GM12864 (cell line): ENCODE results near the gene NSG1.

Source experiments
- DNase-seq: peaks from one replicate; pipeline ENCODE4 v3.0.0-alpha.2; 2011; ENCODE audit warnings: low read depth
- H3K4me3 ChIP-seq: 2 replicates; pipeline ENCODE4 v1.5.1; 2011; ENCODE audit warnings: mild to moderate bottlenecking, low read depth, low read length, control low read depth
- TF ChIP-seq, protein P1 (sequence below): IDR thresholded peaks from 2 replicates; pipeline ENCODE4 v1.5.1; 2011; ENCODE audit warnings: low read depth, mild to moderate bottlenecking, moderate library complexity, low read length, control low read depth, inconsistent platforms; ENCODE audit errors: missing control alignments

Gene NSG1

DNA sequence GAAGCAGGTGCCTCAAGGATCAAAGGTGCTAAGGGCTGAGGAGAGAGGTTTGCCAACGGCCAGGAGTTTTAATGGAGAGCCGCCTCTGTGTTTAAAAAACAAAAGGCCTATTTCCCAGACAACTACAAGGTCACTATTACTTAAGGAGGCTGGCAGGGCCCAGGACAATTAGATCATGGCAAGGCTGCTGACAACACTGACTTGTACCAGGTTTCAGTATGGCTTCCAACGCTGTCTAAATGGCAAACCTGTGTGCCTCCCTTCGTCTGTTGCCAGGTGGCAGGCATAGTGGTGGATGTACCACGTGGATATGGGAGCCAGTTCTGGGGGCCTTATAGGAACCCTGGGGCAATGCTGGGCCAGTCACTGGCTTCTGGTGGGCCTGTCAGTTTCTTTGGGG is 41.0 kb downstream of the NSG1 start:
- H3K4me3 ChIP-seq, result no peak overlapping the region
- TF ChIP-seq, protein P1, sequence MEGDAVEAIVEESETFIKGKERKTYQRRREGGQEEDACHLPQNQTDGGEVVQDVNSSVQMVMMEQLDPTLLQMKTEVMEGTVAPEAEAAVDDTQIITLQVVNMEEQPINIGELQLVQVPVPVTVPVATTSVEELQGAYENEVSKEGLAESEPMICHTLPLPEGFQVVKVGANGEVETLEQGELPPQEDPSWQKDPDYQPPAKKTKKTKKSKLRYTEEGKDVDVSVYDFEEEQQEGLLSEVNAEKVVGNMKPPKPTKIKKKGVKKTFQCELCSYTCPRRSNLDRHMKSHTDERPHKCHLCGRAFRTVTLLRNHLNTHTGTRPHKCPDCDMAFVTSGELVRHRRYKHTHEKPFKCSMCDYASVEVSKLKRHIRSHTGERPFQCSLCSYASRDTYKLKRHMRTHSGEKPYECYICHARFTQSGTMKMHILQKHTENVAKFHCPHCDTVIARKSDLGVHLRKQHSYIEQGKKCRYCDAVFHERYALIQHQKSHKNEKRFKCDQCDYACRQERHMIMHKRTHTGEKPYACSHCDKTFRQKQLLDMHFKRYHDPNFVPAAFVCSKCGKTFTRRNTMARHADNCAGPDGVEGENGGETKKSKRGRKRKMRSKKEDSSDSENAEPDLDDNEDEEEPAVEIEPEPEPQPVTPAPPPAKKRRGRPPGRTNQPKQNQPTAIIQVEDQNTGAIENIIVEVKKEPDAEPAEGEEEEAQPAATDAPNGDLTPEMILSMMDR, result no peak
- DNase-seq, result no peak

DNA sequence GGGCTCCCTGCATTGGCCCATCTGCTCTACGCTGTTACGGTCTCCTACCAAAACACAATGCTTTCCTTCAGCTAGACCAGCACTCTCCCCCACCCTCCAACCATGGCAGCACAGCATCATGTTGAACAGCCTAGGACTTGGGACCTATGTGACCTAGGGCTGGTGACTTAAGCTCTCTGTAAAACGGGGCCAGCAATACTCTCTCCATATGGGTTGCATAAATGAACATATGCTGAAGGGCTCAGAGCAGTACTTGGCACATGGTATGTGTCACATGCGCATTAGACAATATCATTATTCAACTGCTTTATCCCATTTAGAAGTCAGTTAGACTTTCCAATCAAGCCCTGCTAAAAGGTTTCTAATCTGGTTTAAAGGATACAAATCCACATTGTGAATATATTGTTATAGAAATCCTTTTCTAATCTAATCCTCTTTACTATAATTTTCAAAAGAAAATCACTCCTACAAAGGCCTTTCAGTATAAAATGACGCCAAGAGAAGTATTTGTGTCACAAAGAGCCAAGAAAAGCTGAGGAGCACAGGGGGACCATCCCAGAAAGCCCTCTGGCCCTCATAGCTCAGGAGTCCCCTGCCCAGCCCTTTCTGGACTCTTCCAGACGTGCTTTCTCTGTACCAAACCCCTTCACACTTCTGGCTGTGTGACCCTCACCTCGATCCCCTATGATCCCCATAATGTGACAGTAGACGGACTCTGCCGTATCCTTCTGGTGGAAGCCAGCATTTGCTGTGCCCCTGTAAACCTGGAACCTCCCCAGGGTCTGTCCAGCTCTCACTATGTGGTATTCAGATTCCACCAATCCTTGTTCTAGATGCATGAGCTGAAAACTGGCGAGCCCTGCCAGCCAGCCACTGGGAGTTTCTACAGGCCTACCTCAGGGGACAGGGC is 42.3 kb downstream of the NSG1 start:
- no peak overlapping the region for H3K4me3 ChIP-seq
- DNase-seq, result no peak
- TF ChIP-seq, protein P1, result no peak

- H3K4me3 ChIP-seq, result no peak overlapping the region
- TF ChIP-seq, protein P1, result peak; percentile 86
Observed at GRCh38 chr4:4430492-4431195, 43.7 kb downstream of the NSG1 start.

GRCh38 chr4:4432341-4433125 is 45.6 kb downstream of the NSG1 start:
- no peak for DNase-seq
- H3K4me3 ChIP-seq, result no peak overlapping the region
- TF ChIP-seq, protein P1, result no peak

More at GRCh38 chr4:4430492-4431195, 43.7 kb downstream of the NSG1 start:
- peak; percentile 30 for DNase-seq

- no peak overlapping the region for H3K4me3 ChIP-seq
- DNase-seq, result no peak
- TF ChIP-seq, protein P1, result no peak
Observed at GRCh38 chr4:4433941-4434340, 47.0 kb downstream of the NSG1 start.

- TF ChIP-seq, protein P1, result no peak
- DNase-seq, result no peak
- H3K4me3 ChIP-seq, result no peak overlapping the region
Observed at GRCh38 chr4:4436244-4436823, 49.4 kb downstream of the NSG1 start.
